Measurements from ENCODE around the gene C21orf58.
"Not testable (repeated sequence)": the region's sequence is repeated elsewhere in the genome, so short reads cannot be mapped to it uniquely, and the experiment has no call there.

C21orf58 gene

DNA sequence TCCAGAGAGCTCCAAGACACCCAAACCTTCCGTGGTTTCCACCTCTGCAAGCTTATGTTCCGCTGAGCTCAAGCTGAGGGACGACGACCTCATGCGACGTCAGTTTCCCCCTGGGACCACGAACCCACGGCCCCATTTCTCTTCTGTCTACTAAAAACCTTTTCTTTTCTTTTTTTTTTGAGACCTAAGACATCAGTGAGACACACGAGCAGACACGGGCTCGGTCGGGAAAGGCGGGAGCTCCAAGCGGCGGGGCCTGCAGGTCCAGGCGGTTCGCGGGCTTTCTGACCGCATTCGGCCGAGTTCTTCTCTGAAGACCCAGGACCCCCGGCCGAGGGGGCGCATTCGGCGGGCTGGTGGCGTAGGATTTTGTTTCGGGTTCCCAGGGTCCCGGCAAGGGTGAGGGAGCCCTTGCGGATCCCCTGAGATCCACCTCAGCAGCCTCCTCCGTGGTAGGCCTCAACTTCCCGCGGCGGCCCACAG is 402 bp downstream of the C21orf58 start:
- DNase-seq: no peak

DNA sequence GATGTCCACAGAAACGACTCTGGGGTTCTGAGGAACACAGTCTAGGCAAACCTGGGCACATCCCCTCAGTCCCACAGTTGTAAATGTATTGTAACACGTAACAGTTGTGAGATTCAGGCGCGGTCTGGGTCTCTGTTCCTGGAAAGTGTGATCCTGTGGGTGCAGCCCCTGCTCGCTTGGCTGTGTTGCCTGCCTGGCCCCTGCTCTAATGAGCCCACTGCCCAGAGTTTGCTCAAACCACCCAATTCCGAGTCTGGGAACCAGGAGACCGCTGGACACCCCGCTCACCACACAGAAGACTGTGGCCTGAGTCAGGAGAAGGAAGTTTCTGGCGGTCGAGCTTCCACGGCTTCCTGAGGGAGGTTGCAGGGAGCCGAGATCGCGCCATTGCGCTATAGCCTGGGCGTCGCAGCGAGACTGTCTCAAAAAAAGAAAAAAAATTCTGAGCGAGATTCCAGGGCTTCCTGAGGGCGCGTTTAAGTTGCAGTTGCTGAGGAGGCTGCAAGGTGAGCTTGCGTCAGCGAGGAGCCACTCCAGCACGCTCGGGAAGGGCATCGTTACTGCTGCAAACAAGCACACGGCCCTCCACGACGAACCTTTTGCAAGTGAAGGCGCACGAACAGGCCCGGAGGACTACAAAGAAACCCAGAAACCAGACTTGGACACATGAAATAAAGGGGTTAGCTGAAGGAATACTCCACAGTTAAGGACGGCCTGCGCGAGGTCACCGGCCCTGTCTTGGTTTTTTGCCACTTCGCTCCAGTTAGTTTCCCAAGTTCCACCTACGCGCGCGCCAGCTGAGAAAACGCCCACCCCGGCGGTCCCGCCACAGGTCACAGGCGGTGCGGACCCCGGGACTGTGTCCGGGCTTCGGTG is 1.1 kb downstream of the C21orf58 start:
- DNase-seq: no peak

DNA sequence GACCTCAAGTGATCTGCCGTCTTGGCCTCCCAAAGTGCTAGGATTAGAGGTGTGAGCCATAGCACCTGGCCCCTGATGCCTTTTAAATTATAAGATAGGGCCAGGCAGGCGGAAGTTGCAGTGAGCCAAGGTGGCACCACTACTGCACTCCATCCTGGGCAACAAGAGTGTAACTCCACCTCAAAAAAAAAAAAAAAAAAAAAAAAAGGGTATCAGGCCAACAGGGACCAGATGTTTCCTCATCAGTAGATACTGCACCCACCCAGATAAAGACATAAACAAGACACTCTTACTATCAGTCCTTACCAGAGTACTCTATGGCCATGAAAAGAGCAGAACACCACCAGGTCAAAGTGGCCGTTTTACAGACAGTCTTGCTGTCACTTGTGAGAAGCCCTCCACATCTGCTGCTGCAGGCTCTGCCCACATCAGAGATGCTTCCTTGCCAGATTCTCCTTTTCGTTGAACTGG is 3.3 kb downstream of the C21orf58 start:
- no peak for DNase-seq

DNA sequence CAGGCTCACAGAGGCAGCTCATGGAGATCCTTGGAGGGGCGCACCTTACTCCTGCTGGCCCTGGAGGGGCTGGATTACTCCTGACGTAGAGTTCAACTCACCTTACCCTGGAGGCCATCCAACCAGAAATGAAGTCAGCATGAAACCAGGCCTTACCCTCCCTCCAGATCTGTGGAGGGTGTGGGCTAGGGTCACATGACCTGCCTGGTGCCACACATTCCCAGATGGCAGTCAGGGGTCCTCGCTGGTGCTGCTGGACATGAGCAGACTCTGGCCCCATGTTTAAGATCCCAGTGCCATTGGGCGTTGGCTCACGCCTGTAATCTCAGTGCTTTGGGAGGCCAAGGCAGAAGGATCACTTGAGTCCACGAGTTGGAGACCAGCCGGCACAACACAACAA is 4.5 kb downstream of the C21orf58 start:
- DNase-seq: no peak

DNA sequence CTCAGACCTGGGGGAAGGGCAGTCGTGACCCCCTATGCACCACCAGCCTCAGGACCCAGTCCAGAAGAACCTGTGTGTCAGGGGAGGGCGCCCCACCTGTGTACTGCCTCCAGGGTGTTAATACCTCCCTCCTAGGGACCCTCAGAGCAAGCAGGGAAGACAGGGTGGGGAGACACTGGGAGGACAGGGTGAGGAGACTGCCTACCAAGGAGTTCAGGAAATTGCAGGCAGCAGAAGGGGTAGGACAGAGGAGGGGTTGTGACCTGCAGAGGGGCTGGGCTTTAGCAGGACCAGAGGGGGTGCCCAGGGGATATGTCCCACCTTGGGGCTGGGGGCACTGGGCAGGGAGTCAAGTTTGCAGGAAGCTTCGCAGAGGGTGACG is 5.2 kb downstream of the C21orf58 start:
- no peak for DNase-seq

DNA sequence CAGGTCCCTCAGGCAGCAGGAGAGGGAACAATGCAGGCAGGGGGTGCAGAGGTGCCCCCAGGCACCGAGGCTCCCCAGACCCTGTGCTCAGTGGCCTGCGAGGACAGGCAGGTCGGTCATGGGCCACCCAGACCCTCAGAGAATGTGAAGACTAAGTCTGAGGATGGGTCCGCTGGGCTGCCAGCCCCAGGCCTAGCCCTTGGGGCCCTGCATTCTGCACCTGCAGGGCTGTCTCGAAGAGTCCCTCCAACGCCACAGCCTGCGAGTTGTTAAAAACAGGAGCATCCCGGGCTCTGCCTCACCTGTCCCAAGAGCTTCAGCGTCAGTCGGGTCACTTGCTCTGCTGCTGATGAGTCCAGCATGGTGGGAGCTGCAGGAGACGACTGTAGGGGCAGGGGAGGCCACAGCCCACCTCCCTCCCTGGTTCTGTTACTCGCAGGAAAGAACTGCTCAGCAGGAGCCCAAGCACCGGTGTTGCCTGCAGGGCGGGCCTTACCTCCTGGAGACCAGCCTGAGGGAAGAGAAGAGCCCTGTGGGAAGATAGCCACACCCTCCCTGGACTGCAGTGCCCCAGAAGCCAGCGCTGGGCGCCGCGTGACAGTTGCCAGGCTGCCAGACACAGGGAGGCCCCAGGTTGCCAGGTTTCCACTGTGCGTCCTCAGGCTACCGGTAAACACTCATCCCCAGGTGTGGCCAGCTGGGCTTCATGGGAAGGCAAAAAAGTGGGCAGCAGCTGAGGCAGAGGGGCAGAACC is 5.8 kb downstream of the C21orf58 start:
- DNase-seq: no peak

DNA sequence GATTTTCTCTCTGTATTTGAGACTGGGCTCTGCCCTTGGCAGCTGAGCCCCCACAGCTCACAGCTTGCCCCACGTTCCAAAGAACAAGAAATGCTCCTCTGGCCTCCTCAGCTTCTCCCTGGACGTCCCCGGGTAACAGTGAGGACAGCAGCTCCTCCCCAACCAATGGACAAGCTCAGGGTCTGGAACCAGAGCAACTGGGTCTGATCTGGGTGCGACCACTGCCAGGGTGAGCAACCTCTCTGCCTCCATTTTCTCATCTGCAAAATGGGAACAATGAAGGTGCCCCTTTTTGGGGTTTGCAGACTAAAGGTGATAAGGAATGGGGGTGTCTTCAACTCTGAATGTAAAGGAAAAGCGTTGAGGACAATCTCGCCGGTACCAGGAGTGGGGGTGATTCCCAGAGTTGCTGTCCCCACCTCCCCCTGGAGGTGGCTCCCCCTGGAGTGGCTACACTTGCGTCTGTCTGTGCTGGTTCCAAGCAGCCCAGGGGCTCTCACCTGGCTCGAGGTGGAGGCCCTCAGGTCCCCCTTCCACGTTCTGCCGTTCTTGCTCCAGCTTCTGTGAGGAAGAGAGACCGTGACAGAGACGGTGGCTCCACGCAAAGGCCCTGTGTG is 6.9 kb downstream of the C21orf58 start:
- DNase-seq: no peak

DNA sequence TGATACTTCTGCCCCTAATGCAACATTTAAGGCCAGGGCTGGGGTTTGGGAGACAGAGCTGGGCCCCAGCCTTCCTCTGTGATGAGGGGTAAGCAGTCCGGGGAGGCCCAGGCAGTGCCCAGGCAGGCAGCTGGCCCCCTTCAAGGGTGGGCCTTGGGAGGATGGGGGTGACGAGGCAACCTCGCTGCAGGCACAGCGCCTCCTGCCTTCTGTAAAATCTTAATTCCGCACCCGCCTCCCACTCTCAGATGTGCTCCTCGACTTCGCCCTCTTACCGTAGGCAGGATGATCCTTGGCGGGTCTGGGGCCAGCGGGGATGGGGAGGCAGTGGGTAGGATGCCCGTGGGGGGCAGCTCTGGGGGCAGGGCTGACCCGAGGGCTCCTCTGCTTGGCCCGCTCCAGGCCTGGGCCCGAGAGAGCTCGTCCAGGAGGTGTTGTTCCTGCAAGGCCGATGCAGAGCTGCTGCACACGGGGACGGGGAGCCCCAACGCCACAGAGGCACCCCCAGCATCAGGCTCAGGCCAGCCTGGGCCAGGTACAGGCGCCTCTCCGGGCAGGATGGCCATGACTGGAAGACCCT is 9.1 kb downstream of the C21orf58 start:
- DNase-seq: no peak

DNA sequence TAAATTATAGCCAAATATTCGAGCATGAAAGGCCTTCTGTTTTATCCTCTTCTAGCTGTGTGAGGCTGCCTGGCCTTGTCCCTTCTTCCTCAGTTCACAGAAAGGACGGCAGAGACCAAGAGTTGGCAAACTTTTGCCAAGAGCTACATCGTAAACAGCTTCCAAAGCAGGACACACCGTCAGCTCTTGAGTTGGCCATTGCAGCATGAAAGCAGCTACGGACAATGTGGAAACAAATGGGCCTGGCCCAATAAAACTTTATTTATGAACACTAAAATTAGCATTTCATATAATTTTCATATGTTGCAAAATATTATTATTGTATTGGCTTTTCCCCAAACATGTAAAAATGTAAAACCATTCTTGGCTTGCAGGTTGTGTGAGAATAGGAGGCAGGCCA is 10.7 kb downstream of the C21orf58 start:
- DNase-seq: no peak

DNA sequence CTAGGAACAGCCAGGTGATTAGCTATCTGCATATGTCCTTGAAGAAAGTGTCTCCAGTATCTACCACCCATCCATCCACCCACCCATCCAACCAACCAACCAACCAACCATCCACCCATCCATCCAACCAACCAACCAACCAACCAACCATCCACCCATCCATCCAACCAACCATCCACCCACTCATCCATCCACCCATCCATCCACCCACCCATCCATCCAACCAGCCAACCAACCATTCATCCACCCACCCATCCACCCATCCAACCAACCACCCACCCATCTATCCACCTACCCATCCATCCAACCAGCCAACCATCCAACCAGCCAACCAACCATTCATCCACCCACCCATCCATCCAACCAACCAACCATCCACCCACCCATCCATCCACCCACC is 12.1 kb downstream of the C21orf58 start:
- no peak for DNase-seq

DNA sequence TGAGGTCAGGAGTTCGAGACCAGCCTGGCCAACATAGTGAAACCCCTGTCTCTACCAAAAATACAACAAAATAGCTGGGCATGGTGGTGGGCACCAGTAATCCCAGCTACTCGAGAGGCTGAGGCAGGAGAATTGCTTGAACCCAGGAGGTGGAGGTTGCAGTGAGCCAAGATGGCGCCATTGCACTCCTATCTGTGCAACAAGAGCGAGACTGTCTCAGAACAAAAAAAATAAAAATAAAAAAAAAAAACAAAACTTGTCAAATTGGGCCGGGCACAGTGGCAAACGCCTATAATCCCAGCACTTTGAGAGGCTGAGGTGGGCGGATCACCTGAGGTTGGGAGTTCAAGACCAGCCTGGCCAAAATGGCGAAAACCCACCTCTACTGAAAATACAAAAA is 13.4 kb downstream of the C21orf58 start:
- not testable (repeated sequence) for DNase-seq

DNA sequence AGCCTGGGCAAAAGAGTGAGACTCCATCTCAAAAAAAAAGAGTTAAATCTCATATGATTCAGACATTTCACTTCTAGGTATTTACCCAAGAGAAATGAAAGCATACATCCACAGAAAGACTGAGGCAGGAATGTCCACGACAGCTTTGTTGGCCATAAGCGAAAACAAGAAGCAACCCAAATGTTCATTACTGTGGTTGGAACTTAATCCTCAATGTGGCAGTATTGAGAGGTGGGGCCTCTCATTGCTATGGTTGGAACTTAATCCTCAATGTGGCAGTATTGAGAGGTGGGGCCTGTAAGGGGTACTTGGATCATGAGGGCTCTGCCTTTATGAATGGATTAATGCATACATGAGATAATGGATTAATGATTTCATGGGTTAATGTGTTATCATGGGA is 15.2 kb downstream of the C21orf58 start:
- no peak for DNase-seq

DNA sequence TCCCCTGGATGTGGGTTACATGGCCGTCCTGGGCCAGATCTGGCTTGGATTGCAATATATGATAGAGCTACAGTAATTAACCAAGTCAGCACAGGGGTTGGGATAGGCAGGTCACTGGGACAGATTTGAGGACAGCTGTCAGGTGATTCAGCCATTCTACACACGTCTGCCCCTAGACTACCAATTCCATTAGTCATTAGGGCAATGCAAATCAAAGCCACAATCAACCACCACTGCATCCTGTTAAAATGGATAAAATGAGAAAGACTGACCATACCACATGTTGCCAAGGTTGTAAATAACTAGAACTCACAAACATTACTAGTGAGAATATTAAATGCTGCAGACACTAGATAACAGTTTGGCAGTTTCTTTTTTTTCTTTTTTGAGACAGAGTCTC is 16.0 kb downstream of the C21orf58 start:
- no peak for DNase-seq

DNA sequence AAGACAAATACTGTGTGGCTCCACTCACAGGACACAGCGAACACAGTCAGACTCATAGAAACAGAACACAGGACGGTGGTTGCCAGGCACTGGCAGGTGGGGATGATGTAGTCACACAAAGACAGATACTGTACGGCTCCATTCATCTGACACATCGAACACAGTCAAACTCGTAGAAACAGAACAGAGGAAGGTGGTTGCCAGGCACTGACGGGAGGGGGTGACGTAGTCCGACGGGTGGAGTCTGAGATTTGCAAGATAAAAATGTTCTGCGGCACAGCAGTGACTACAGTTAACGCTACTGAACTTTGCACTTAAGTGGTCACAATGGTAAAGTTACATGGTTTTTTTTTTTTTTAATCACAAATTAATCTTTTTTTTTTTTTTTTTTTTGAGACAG is 18.7 kb downstream of the C21orf58 start:
- no peak for DNase-seq

DNA sequence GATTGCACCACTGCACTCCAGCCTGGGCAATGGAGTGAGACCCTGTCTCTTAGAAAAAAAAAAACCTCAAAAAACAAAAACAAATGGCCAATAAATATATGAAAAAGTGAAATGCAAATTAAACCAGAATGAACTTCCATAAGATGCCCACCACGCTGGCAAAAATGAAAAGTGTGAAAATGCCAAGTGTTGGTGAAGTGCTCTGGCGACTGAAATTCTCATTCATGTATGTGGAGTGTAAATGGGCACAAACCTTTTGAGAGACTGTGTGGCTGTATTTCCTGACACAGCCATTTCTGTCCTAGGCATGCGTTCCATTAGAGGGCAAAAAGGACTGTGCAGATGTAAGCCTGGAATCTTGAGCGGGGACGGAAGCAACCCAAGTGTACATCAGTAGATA is 19.2 kb downstream of the C21orf58 start:
- DNase-seq: no peak

DNA sequence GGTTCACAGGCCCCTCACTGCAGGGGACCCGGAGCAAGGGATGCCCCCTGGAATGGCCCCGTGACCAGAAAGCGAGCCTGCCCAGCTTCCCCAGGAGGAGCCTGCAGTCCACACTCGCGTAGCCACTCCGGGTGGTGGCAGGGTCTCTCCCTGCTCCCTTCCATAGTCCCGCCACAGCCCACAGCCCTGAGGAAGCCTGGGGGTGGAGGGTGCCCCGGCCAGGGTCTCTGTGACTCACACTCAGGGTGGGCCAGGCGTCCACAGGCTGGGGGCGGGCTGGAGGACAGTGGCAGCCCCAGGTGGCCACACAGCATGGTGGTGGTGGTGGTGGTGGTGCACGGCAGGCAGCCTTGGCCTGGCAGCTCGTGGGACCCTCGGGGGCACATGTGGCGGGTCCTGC is 21.9 kb downstream of the C21orf58 start:
- DNase-seq: no peak

DNA sequence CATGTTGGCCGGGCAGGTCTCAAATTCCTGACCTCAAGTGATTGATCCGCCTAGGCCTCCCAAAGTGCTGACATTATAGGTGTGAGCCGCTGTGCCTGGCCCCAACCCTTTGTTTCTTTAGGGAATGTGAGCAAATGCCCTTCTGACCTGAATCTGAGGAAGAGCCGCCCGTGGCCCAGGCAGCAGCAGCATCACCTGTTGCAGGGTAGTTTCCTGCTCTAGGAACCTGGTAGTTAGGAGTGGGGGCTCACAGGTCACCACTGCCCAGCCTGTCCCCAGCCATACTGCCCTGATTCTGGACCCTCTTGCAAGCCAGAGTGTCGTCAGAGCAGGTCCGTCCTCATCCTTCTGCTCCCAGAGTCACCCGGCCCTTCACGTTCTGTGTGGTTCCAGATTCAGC is 24.5 kb downstream of the C21orf58 start:
- no peak for DNase-seq

DNA sequence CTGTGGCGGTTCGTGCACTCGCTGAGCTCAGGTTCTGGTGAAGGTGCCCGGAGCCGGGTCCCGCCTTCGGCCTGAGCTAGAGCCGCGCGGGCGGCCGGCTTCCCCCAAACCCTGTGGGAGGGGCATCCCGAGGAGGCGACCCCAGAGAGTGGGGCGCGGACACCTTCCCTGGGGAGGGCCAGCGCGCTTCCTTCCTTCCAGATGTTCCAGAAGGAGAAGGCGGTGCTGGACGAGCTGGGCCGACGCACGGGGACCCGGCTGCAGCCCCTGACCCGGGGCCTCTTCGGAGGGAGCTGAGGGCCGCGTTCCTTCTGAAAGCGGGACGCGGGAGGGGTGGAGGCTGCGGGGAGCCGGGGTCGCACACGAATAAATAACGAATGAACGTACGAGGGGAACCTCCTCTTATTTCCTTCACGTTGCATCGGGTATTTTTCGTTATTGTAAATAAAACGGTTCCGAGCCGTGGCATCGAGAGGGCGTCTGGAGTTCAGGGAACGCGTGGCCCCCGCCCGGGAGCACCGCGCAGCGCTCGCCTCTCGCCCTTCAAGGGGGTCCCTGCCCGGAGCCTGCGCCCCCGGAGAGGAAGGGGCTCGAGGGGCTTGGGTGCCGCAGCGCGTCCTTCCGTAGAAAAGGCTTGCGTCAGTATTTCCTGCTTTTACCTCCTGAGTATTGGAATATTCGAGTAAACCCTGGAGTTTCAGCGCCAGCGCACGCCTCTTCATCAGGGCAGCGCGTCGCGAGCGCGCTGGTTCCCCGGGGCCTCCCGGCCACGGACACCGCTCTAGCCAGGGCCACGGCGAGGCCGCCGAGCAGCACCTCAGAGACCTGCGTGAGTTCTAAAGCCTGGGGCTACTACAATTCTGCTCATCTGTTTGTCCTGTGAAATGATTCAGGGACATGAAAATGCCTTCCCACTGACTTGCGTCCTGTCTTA is 26.1 kb downstream of the C21orf58 start:
- DNase-seq: no peak

DNA sequence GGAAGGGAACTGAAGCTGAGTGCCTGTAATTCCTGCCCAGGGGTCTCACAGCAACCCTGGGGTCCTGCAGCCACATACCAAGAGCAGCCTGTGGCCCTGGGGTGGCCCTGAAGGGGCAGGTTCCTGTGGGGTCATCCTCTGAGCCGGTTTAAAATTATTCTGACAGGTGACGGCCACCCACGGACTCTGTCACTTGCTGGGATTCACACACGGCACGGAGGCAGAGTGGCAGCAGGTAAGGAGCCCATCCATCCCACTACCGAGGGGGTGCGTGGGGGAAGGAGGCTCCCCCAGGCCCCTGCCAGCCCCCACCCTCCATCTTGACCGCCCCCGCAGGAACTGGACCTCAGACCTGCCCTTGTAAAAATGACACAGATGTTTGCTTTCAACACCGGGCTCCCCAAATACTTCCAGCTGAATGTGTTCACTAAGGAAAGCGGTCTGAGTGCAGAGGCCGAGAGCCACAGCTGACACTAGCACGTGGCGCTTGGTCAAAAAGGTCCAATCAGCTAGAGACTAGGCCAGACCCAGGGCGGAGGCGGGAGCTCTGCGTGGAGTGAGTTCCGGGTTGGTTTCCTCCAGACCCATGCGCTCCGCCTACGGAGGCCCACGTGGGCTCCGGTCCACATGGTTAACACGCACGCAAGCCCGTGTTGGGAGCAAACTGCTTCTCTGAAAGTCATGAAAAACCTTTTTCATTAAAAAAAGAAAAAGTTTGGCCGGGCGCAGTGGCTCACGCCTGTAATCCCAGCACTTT is 27.5 kb downstream of the C21orf58 start:
- DNase-seq: no peak

DNA sequence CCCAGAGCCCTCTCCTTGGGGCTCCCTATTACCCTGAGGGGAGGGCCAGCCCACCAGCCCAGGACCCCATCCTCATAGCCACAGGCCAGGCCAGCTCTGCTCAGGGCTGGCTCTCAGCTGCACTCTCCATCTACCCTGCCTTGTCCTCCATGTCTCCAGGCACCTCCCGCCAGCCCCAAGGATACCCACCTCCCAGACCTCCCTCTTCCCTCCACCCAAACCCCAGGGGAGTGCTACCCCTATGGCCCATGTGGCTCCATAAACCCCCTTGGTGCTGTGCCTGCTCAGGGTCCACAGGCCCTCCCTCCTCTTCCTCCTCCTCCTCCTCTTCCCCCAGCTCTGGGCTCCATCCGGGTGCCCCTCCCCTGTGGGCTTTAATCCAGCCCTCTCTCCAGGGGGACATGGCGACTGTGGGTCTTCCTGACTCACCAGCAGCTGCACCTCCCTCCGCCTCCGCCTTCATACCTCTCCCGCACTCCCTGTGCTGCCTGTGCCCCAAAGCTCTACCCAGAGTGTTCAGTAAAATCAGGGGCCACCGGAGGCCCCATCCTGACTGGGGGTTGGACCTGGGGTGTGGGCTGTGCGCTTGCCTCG is 28.4 kb downstream of the C21orf58 start:
- DNase-seq: no peak

DNA sequence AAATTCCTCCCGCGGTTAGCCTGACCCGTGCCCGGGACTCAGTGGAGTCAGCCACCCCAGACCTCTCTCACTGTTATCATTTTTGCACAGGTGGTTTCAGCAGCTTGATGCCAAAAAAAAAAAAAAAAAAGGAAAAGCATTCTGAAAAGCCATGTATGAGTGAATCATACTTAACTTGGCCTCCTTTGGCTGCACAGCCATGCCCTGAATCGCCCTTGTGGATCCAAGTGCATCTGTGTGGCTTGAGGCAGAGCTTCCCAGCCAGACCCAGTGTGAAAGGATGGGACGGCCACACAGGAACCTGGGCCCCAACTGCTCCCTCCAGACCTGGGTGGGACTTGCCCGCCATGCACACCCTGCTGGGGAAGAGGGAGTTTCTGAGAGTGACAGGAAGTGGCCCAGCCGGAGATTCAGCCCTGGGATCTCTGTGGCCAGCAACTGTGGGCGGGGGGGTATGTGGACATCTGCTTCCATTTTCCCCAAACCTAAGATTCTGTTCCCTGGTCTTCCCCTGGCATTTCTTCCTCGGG is 29.0 kb downstream of the C21orf58 start:
- no peak for DNase-seq
